ENCODE measurements around the gene TMEM88.

DNA sequence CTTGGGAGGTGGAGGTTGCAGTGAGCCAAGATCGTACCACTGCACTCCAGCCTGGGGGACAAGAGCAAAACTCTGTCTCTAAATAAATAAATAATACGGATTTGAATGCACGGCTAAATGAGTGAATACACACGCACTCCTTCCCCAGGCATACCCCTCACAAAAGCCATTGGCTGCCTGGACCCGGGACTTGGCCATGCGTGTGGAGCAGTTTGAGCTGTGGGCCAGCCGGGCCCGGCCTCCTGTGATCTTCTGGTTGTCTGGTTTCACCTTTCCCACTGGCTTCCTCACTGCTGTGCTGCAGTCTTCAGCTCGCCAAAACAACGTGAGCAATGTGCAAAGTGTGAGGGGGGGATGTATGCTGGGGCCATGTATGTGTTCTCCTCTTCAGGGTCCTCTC, 22.4 kb upstream of the TMEM88 start:
- no peak for TF ChIP-seq CTCF (IDR thresholded peaks at IDR 0.05; ENCODE audit: low read depth, low read length, missing input control)
- TF ChIP-seq GABPA (IDR thresholded peaks at IDR 0.05 in 1 of 2, conservative IDR thresholded peaks at IDR 0.05 in 1 of 2): no peak
- no peak for TF ChIP-seq SP1 (IDR thresholded peaks at IDR 0.05)
- TF ChIP-seq REST (IDR thresholded peaks at IDR 0.05): no peak
- no peak for TF ChIP-seq EGR1 (IDR thresholded peaks at IDR 0.05; ENCODE audit: low read depth in 2 of 2)
- no peak for TF ChIP-seq FOXA1 (IDR thresholded peaks at IDR 0.05)

All from liver (tissue), 3 donors.